H1 (cell line): ENCODE measurements around the gene MAGOH. TPM values are rescaled to one million over a fixed set of nuclear protein-coding genes. Genes with fewer than 3 reads are reported as not detected.
A peak's percentile ranks its signal among the peaks of the same experiment; 100 is the strongest.

Source experiments
- CTCF ChIA-PET: fragments of 300-600 bp; sonication (Branson Sonifier 250); formaldehyde crosslinking; loops from one replicate; lab custom pipeline; 2021; ENCODE audit not compliant: partially characterized antibody; lab: Charles Lee
- POLR2A ChIA-PET: fragments of 300-600 bp; sonication (Branson Sonifier 250); formaldehyde crosslinking; loops from one replicate; lab custom pipeline; 2021; ENCODE audit warnings: inconsistent platforms; ENCODE audit not compliant: partially characterized antibody; lab: Charles Lee
- DNase-seq, 2 experiments: peaks; one replicate each; pipeline versions ENCODE4 v3.0.0 to v3.0.0-alpha.2; 2010 to 2022; ENCODE audit warnings: low spot score in 2 of 2, low read depth in 1 of 2, mixed read lengths in 1 of 2
- FAIRE-seq: peaks from 2 replicates; lab custom pipeline; 2011; peaks lifted over from hg19 to GRCh38; lab: Jason Lieb, UNC
- H2AFZ ChIP-seq: 2 replicates; pipeline ENCODE4 v1.8.1; 2012; ENCODE audit warnings: low read length, inconsistent platforms
- H2AK5ac ChIP-seq: 2 replicates; pipeline ENCODE4 v1.6.1; 2013; ENCODE audit warnings: low read depth, low read length
- H2BK120ac ChIP-seq: replicated peaks from 2 replicates; pipeline ENCODE3; 2013; ENCODE audit warnings: low read depth, low read length, inconsistent platforms
- H2BK12ac ChIP-seq: 2 replicates; pipeline ENCODE4 v1.6.1; 2013; ENCODE audit warnings: low read depth, low read length
- H2BK15ac ChIP-seq: 2 replicates; pipeline ENCODE4 v1.6.1; 2013; ENCODE audit warnings: low read length
- H2BK20ac ChIP-seq: 2 replicates; pipeline ENCODE4 v1.6.1; 2013; ENCODE audit warnings: low read length
- H2BK5ac ChIP-seq: 2 replicates; pipeline ENCODE4 v1.6.1; 2013; ENCODE audit warnings: low read depth, low read length
- H3K14ac ChIP-seq: 2 replicates; pipeline ENCODE4 v1.6.1; 2013; ENCODE audit warnings: inconsistent platforms; ENCODE audit not compliant: insufficient read length
- H3K18ac ChIP-seq: 2 replicates; pipeline ENCODE4 v1.6.1; 2013; ENCODE audit warnings: low read length; ENCODE audit errors: extremely low read depth
- H3K23ac ChIP-seq: 2 replicates; pipeline ENCODE4 v1.6.1; 2013; ENCODE audit warnings: inconsistent platforms; ENCODE audit not compliant: insufficient read length
- H3K23me2 ChIP-seq: 2 replicates; pipeline ENCODE4 v1.6.1; 2013; ENCODE audit warnings: low read depth, low read length
- H3K27ac ChIP-seq: 2 replicates; pipeline ENCODE4 v1.6.1; 2011; ENCODE audit warnings: low read depth, low read length, inconsistent platforms
- H3K27me3 ChIP-seq, 4 experiments: replicated peaks in 1 of 4; 1 replicate in 1 of 4; 2 replicates in 3 of 4; pipeline versions ENCODE4 v1.6.1 to v1.8.1; 2011 to 2013; ENCODE audit warnings: low read length in 3 of 4, mild to moderate bottlenecking in 3 of 4, inconsistent platforms in 2 of 4, mixed read lengths in 2 of 4, moderate library complexity in 1 of 4; ENCODE audit not compliant: control insufficient read depth in 3 of 4, insufficient read depth in 3 of 4; ENCODE audit errors: extremely low read depth in 1 of 4
- H3K36me3 ChIP-seq, 4 experiments: 2 replicates each; pipeline versions ENCODE4 v1.6.1 to v1.8.1; 2011 to 2013; ENCODE audit warnings: mild to moderate bottlenecking in 4 of 4, low read length in 3 of 4, moderate library complexity in 2 of 4, control low read depth in 1 of 4, inconsistent platforms in 1 of 4; ENCODE audit not compliant: insufficient read depth in 4 of 4, control insufficient read depth in 2 of 4
- H3K4ac ChIP-seq: replicated peaks from 2 replicates; pipeline ENCODE3; 2013; ENCODE audit warnings: low read length, low read depth, mixed read lengths, inconsistent platforms; ENCODE audit not compliant: insufficient read length
- H3K4me1 ChIP-seq, 4 experiments: replicated peaks in 1 of 4; 1 replicate in 1 of 4; 2 replicates in 3 of 4; pipeline versions ENCODE4 v1.6.1 to v1.8.1; 2011 to 2013; ENCODE audit warnings: low read length in 3 of 4, inconsistent platforms in 2 of 4, mixed read lengths in 1 of 4; ENCODE audit not compliant: insufficient read depth in 4 of 4, control insufficient read depth in 3 of 4
- H3K4me2 ChIP-seq, 2 experiments: 2 replicates each; pipeline versions ENCODE4 v1.6.1 to v1.8.1; 2011 to 2013; ENCODE audit warnings: low read depth in 2 of 2, low read length in 2 of 2, control low read depth in 1 of 2, inconsistent platforms in 1 of 2, mild to moderate bottlenecking in 1 of 2; ENCODE audit not compliant: insufficient read depth in 1 of 2
- H3K4me3 ChIP-seq, 4 experiments: fragments of 200-600, 300-600 bp in 1 of 4; sonication (generic), shearing (Covaris generic), sonication (Bioruptor Twin) in 1 of 4; 2 replicates each; pipeline versions ENCODE4 v1.5.1 to v1.8.1; 2011 to 2016; ENCODE audit warnings: low read length in 4 of 4, low read depth in 3 of 4, control low read depth in 2 of 4, inconsistent platforms in 2 of 4, mild to moderate bottlenecking in 2 of 4, mixed read lengths in 1 of 4, moderate library complexity in 1 of 4; ENCODE audit not compliant: insufficient read depth in 2 of 4; ENCODE audit errors: extremely low read depth in 1 of 4
- H3K56ac ChIP-seq: replicated peaks from 2 replicates; pipeline ENCODE3; 2013; ENCODE audit warnings: low read depth, mild to moderate bottlenecking, mixed read lengths, low read length, inconsistent platforms; ENCODE audit not compliant: insufficient read length
- H3K79me1 ChIP-seq: 2 replicates; pipeline ENCODE4 v1.6.1; 2013; ENCODE audit warnings: low read depth, low read length, control low read depth
- H3K79me2 ChIP-seq, 2 experiments: 2 replicates each; pipeline versions ENCODE4 v1.6.1 to v1.8.1; 2012 to 2013; ENCODE audit warnings: low read length in 2 of 2, mild to moderate bottlenecking in 2 of 2, inconsistent platforms in 1 of 2; ENCODE audit not compliant: insufficient read depth in 2 of 2, control insufficient read depth in 1 of 2
- H3K9ac ChIP-seq, 4 experiments: replicated peaks in 1 of 4; 1 replicate in 1 of 4; 2 replicates in 3 of 4; pipeline versions ENCODE4 v1.6.1 to v1.8.1; 2011 to 2013; ENCODE audit warnings: low read depth in 3 of 4, low read length in 3 of 4, control low read depth in 2 of 4, mild to moderate bottlenecking in 2 of 4, moderate library complexity in 2 of 4, inconsistent platforms in 1 of 4; ENCODE audit errors: extremely low read depth in 1 of 4
- H3K9me3 ChIP-seq, 2 experiments: 2 replicates each; pipeline versions ENCODE4 v1.6.1 to v1.8.1; 2012 to 2013; ENCODE audit warnings: mild to moderate bottlenecking in 2 of 2, moderate library complexity in 2 of 2, control low read depth in 1 of 2, inconsistent platforms in 1 of 2, low read depth in 1 of 2, low read length in 1 of 2, mixed read lengths in 1 of 2; ENCODE audit not compliant: insufficient read depth in 2 of 2
- H4K20me1 ChIP-seq, 2 experiments: replicated peaks in 1 of 2; 2 replicates each; pipeline versions ENCODE3 to v1.8.1; 2011 to 2013; ENCODE audit warnings: inconsistent platforms in 2 of 2, low read length in 2 of 2, mild to moderate bottlenecking in 1 of 2; ENCODE audit not compliant: insufficient read depth in 2 of 2, control insufficient read depth in 1 of 2
- H4K5ac ChIP-seq: 2 replicates; pipeline ENCODE4 v1.6.1; 2013; ENCODE audit warnings: low read length, low read depth, mixed read lengths, inconsistent platforms; ENCODE audit not compliant: insufficient read length
- H4K8ac ChIP-seq: 2 replicates; pipeline ENCODE4 v1.8.0; 2013; ENCODE audit warnings: mild to moderate bottlenecking, moderate library complexity, low read length, inconsistent platforms; ENCODE audit not compliant: insufficient read depth; ENCODE audit errors: extremely low read depth
- H4K91ac ChIP-seq: replicated peaks from 2 replicates; pipeline ENCODE3; 2013; ENCODE audit warnings: low read length, mixed read lengths, inconsistent platforms; ENCODE audit not compliant: insufficient read length
- E2F6 ChIP-seq: IDR thresholded peaks from 2 replicates; pipeline ENCODE4 v1.6.1; 2012; ENCODE audit warnings: inconsistent platforms
- JUND ChIP-seq: IDR thresholded peaks from 2 replicates; pipeline ENCODE4 v1.6.1; 2011; ENCODE audit warnings: mild to moderate bottlenecking, improper control_type of control experiment, low read length
- RXRA ChIP-seq: IDR thresholded peaks from 2 replicates; pipeline ENCODE4 v1.6.1; 2011; ENCODE audit warnings: low read depth, mild to moderate bottlenecking, low read length, moderate library complexity; ENCODE audit not compliant: insufficient read depth
- SIRT6 ChIP-seq: IDR thresholded peaks from one replicate; pipeline ENCODE4 v1.7.1; 2012; ENCODE audit warnings: low read length, inconsistent platforms
- SUZ12 ChIP-seq: fragments of 200-600 bp; sonication (generic); IDR thresholded peaks from 2 replicates; pipeline ENCODE4 v1.6.1; 2012; ENCODE audit warnings: mild to moderate bottlenecking, inconsistent platforms, low read length, moderate library complexity, mixed read lengths
- TCF12 ChIP-seq: IDR thresholded peaks from 2 replicates; pipeline ENCODE4 v1.6.1; 2011; ENCODE audit warnings: low read depth, mild to moderate bottlenecking, low read length
- TEAD4 ChIP-seq: IDR thresholded peaks from 2 replicates; pipeline ENCODE4 v1.6.1; 2012; ENCODE audit warnings: low read depth, low read length, inconsistent platforms, mixed read lengths
- WGBS, 2 experiments: shearing (Covaris generic) in 1 of 2; methylation state at CpG; one replicate each; pipeline versions ENCODE4 v1.1.6 to v1.1.7; 2013 to 2015; ENCODE audit warnings: low lambda C conversion rate in 2 of 2, mixed read lengths in 2 of 2, inconsistent platforms in 1 of 2, low coverage in 1 of 2, missing lambda C conversion rate in 1 of 2; ENCODE audit not compliant: insufficient replicate concordance in 2 of 2, insufficient coverage in 1 of 2, insufficient read length in 1 of 2; ENCODE audit errors: extremely low coverage in 1 of 2, missing lambda C conversion rate in 1 of 2; 5-methylcytosine and 5-hydroxymethylcytosine counted together
- polyA plus RNA-seq, 7 experiments: library from polyadenylated mRNA; depleted of rRNA in 3 of 7; stranded (reverse) in 5 of 7; unstranded in 2 of 7; fragments of >200 nt in 5 of 7; fragments of 200-250 nt in 2 of 7; gene quantifications; 1 replicate in 5 of 7; 2 replicates in 1 of 7; 4 replicates in 1 of 7; pipeline versions ENCODE4 v1.2.1 to v1.2.3, GENCODE V29; 2011 to 2013; ENCODE audit warnings: missing spikeins in 2 of 7, mixed read lengths in 2 of 7
- total RNA-seq: library from RNA; stranded (reverse); fragmentation: NEBNext Ultra II Directional; extraction: Animal tissue kit (Norgen Biotek cat#: 25700); gene quantifications from 2 replicates; pipeline ENCODE4 v1.2.1, GENCODE V29; 2021

MAGOH gene
- total and polyA plus RNA-seq, 2 of the 8 experiments (the other 6 are each of a cell fraction or from before 2014, with no cell fraction given): 46.9 to 74.3 TPM

GRCh38 chr1:53196017-53196484 is 42.3 kb downstream of the MAGOH start:
- no peak overlapping the region for H2AK5ac ChIP-seq
- H3K27me3 ChIP-seq: peaks cover 0 to 4% (median 1%) of the 10 kb centered on the region in 4 experiments; a peak in 4 of 7 replicates
- no peak overlapping the region for H4K91ac ChIP-seq
- TF ChIP-seq SUZ12 (no peak), TEAD4 (no peak), TCF12 (no peak), RXRA (no peak), JUND (no peak), SIRT6 (no peak), E2F6 (no peak)
- peak overlapping the region in 1 of 4 experiments; percentile 66; a peak in 2 of 7 replicates for H3K9ac ChIP-seq
- H3K23ac ChIP-seq: no peak overlapping the region
- no peak overlapping the region for H4K8ac ChIP-seq
- H3K4ac ChIP-seq: no peak overlapping the region
- H3K56ac ChIP-seq: no peak overlapping the region
- no peak overlapping the region for H3K14ac ChIP-seq
- peaks cover 2 to 6% (median 4%) of the 10 kb centered on the region in 4 experiments; a peak in 4 of 7 replicates for H3K4me1 ChIP-seq
- POLR2A ChIA-PET: interaction anchor here (0.7 to 1.3 kb wide), 7 partner anchors 11 to 194 kb away, joined by 3 to 5 read pairs (median 3); partner anchors contain the start of gene CZIB
- H3K4me2 ChIP-seq: peak overlapping the region; percentile 75 to 93
- FAIRE-seq (no peak), DNase-seq (no peak)
- no peaks in the 10 kb centered on the region; the same call in none of the 2 replicates for H3K79me1 ChIP-seq
- H3K36me3 ChIP-seq: peaks cover 0 to 7% (median 0%) of the 10 kb centered on the region in 4 experiments; a peak in 1 of 8 replicates
- H4K5ac ChIP-seq: no peak overlapping the region
- H2BK5ac ChIP-seq: no peak overlapping the region
- H3K18ac ChIP-seq: 0 out of 2 replicates have a peak overlapping the region, but pooled peaks have one; percentile 39
- 48% methylated on average over 9 of the region's 9 CpGs; no CpG with 5 or more reads in 1 of the 2 experiments for WGBS, 2 experiments
- no peak overlapping the region for H3K27ac ChIP-seq
- H3K79me2 ChIP-seq: peaks cover 0 to 8% of the 10 kb centered on the region in 2 experiments; a peak in 1 of 4 replicates
- H2BK20ac ChIP-seq: no peak overlapping the region; the same call in 1 of the 2 replicates
- no peaks in the 10 kb centered on the region for H3K9me3 ChIP-seq
- H2BK120ac ChIP-seq: no peak overlapping the region
- peak overlapping the region; percentile 73 to 93 (median 88); a peak in 7 of 8 replicates for H3K4me3 ChIP-seq
- H2AFZ ChIP-seq: peak overlapping the region; percentile 70; the same call in 1 of the 2 replicates
- H2BK12ac ChIP-seq: peak overlapping the region; percentile 84; the same call in 1 of the 2 replicates
- no peaks in the 10 kb centered on the region for H4K20me1 ChIP-seq
- CTCF ChIA-PET: interaction anchor here (0.7 to 5.7 kb wide), 3 partner anchors 10 to 20 kb away, joined by 3 to 42 read pairs (median 5); no protein-coding TSS in a partner anchor
- 0 out of 2 replicates have a peak overlapping the region, but pooled peaks have one; percentile 63 for H2BK15ac ChIP-seq
- H3K23me2 ChIP-seq: peaks cover 5% of the 10 kb centered on the region
